ENCODE results near the gene PLET1.
"Not testable (repeated sequence)": the region's sequence is repeated elsewhere in the genome, so short reads cannot be mapped to it uniquely, and the experiment has no call there.

Gene PLET1

DNA sequence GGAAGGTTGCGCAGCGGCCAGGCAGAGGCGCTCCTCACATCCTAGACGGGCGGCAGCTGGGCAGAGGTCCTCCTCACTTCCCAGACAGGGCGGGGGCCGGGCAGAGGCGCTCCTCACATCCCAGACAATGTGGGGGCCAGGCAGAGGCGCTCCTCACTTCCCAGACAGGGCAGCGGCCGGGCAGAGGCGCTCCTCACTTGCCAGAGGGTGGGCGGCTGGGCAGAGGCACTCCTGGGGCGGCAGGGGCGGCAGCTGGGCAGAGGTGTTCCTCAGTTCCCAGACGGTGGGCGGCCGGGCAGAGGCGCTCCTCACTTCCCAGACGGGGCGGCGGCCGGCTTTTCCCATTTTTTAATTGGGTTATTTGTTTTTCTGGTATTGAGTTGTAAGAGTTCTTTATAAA is 54.6 kb downstream of the PLET1 start:
- DNase-seq = no peak

DNA sequence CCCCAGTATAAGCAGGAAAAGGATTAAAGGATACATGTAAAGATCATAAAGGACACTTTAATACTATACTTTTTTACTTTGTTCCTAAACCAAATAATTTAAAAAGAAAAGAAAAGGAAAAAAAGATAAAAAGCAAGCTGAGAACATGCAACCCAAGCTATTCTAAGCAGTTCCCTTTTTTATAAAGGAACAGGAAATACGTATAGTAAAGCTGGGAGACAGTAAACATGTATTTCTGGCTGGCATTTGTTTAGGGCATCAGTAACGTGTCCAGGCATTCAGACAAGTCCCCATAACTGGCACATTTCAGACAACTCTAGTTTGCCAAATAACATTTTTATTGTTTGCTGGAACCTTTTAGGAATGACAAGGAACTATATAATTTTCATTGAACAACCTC is 60.4 kb downstream of the PLET1 start:
- no peak for DNase-seq

DNA sequence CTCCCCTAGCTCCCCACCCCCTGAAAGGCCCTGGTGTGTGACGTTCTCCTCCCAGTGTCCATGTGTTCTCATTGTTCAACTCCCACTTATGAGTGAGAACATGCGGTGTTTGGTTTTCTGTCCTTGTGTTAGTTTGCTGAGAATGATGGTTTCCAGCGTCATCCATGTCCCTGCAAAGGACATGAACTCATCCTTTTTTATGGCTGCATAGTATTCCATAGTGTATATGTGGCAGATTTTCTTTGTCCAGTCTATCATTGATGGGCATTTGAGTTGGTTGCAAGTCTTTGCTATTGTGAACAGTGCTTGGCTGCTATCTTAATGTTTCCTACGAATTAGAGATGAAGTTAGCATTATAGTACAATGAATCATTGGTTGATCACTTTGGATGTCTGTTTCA is 61.6 kb downstream of the PLET1 start:
- DNase-seq = not testable (repeated sequence)

All from activated T-cell treated with anti-CD3 and anti-CD28 coated beads, Interleukin-2, amount 50 U/mL, for 48 hours (primary cell).